Stimulated activated CD8-positive, alpha-beta memory T cell treated with anti-CD3 and anti-CD28 coated beads, Interleukin-4, amount 100 ng/mL, for 24 hours (primary cell): Measurements from ENCODE around the gene SIRT1.
"Not testable (repeated sequence)": the region's sequence is repeated elsewhere in the genome, so short reads cannot be mapped to it uniquely, and the experiment has no call there.

Experiments used
- DNase-seq: peaks from one replicate; pipeline ENCODE4 v3.0.0-alpha.2; 2020; ENCODE audit warnings: low read depth

Gene SIRT1

DNA sequence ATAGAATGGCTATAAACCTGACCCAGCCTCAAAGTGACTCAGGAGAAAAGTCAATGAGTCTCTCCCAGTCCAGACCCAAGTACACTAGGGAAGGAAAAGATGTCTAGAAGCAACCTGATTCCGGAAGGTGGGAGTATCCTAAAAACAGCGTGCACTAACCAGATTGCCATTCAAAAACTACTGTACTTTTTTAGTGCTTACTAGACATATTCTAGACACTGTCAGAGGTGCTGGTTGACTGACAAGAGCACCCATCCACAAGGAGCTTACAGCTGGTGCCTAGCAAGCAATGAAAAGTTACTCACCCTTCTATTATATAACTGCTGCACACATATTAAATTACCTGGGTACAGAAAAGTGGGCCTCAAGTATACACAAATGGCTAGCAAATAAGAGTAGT is 81.0 kb downstream of the SIRT1 start:
- DNase-seq: no peak

GRCh38 chr10:67966035-67966434 is 81.6 kb downstream of the SIRT1 start:
- not testable (repeated sequence) for DNase-seq
